ENCODE measurements around the gene GRWD1.

DNA sequence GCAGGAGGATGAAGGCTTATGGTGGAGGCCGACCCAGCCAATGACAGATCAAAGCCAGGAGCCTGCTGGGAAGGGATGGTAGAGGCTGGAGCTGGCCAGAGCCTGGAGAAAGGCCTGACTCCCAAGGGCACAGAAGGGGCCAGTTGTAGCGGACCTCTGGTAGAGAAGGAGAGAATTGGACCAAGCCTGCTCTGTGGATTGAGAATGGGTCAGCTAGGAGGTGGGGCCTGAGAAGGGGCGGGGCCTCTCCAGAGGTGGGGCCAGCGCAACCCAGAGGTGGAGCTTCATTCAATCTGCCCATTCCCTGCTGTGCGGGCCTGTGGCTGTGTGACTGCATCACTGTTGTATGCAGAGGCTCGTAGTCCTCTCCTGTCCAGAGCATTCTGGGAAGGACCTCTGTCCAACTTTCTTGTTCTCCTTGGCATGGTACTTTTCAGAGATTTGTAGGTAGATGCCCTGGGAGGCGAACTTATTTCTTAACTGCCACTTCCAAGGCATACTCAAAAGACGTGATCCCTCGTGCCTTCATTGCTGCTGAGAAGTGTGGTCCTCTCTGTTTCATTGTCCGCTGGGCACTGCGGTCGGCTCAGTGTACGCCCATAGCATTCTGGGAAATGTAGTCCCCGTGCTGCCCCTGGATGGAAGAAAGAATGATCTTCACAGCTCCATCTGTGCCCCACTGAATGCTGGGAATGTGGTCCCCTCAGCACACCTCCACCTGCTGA, 45.6 kb upstream of the GRWD1 start:
- TF ChIP-seq, protein P1, sequence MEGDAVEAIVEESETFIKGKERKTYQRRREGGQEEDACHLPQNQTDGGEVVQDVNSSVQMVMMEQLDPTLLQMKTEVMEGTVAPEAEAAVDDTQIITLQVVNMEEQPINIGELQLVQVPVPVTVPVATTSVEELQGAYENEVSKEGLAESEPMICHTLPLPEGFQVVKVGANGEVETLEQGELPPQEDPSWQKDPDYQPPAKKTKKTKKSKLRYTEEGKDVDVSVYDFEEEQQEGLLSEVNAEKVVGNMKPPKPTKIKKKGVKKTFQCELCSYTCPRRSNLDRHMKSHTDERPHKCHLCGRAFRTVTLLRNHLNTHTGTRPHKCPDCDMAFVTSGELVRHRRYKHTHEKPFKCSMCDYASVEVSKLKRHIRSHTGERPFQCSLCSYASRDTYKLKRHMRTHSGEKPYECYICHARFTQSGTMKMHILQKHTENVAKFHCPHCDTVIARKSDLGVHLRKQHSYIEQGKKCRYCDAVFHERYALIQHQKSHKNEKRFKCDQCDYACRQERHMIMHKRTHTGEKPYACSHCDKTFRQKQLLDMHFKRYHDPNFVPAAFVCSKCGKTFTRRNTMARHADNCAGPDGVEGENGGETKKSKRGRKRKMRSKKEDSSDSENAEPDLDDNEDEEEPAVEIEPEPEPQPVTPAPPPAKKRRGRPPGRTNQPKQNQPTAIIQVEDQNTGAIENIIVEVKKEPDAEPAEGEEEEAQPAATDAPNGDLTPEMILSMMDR (IDR thresholded peaks at IDR 0.05): no peak
- no peak for TF ChIP-seq EZH2 (IDR thresholded peaks at IDR 0.05)
